Fibroblast of lung (primary cell): Measurements from ENCODE around the gene RAB30.

ENCODE experiments used
- EZH2 ChIP-seq: IDR thresholded peaks from 2 replicates; pipeline ENCODE4 v1.5.1; 2012; ENCODE audit warnings: low read length, control low read depth, mild to moderate bottlenecking; ENCODE audit errors: missing control alignments
- TF ChIP-seq, protein P1 (sequence below), 2 donors: IDR thresholded peaks in 1 of 2; conservative IDR thresholded peaks in 1 of 2; 1 replicate in 1 of 2; 2 replicates in 1 of 2; pipeline ENCODE4 v1.5.1; 2011 to 2012; ENCODE audit warnings: low read length in 2 of 2, control low read depth in 1 of 2, inconsistent platforms in 1 of 2, low read depth in 1 of 2, mild to moderate bottlenecking in 1 of 2

- TF ChIP-seq, protein P1, sequence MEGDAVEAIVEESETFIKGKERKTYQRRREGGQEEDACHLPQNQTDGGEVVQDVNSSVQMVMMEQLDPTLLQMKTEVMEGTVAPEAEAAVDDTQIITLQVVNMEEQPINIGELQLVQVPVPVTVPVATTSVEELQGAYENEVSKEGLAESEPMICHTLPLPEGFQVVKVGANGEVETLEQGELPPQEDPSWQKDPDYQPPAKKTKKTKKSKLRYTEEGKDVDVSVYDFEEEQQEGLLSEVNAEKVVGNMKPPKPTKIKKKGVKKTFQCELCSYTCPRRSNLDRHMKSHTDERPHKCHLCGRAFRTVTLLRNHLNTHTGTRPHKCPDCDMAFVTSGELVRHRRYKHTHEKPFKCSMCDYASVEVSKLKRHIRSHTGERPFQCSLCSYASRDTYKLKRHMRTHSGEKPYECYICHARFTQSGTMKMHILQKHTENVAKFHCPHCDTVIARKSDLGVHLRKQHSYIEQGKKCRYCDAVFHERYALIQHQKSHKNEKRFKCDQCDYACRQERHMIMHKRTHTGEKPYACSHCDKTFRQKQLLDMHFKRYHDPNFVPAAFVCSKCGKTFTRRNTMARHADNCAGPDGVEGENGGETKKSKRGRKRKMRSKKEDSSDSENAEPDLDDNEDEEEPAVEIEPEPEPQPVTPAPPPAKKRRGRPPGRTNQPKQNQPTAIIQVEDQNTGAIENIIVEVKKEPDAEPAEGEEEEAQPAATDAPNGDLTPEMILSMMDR (conservative IDR thresholded peaks at IDR 0.05 in 1 of 2, IDR thresholded peaks at IDR 0.05 in 1 of 2; ENCODE audit: low read depth in 1 of 2, low read length in 2 of 2) = no peak
- no peak for TF ChIP-seq EZH2
Observed at GRCh38 chr11:83054904-83055380, 16.8 kb downstream of the RAB30 start.
